HG03139 (cell line): Measurements from ENCODE around the gene FRMD4A.

Experiments used
- ATAC-seq: cut with Tn5 transposase; IDR thresholded peaks from one replicate; pipeline ENCODE4 v1.9.1; 2021; ENCODE audit not compliant: unreplicated experiment

Gene FRMD4A

DNA sequence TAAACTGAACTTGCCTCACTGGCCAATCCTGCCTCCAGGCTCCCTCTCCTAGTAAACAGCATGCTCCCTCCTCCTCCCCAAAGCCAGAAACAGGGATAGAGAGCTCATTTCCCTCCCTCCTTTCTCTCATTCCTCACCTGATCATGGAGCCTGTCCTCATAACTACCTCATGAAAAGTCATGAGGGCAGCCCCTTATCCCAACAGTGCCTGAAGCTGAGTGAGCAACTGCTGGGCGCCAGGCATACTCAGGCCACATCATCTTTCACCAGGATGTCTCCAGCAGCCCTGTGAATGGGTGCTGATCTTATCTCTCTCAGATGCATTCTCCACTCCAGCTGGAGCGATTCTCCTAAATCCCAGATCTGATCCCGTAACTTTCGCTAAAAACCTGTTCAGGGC is 436.8 kb downstream of the FRMD4A start:
- no peak for ATAC-seq

- no peak for ATAC-seq
These were observed 437.9 kb downstream of the FRMD4A start for GRCh38 chr10:13892871-13893270.

DNA sequence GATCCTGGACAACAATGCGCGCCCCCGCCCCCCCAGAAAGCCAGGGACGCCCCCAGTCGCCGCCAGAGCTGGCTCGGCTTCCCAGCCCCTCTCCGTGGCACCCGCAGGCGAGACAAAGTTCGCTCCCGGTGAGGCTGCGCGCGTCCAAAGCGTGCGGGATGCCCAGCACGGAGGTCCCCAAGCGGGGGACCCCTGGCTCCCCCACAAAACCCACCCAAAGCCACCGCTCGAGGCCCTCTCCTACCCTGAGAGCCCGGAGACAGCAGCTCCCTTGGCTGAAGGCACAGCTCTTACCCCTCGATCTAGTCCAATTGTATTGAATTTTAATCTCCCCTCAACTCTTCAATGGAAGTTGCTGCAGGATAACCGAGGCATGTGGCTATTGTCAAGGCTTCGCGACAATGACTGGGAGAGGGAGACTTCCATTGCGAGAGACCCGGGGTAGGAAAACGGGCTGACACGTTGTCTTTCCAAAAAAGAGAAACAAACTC is 438.7 kb downstream of the FRMD4A start:
- no peak for ATAC-seq

- no peak for ATAC-seq
These were observed 439.4 kb downstream of the FRMD4A start for GRCh38 chr10:13891128-13892000.

GRCh38 chr10:13890233-13891127 is 440.2 kb downstream of the FRMD4A start:
- ATAC-seq: no peak

DNA sequence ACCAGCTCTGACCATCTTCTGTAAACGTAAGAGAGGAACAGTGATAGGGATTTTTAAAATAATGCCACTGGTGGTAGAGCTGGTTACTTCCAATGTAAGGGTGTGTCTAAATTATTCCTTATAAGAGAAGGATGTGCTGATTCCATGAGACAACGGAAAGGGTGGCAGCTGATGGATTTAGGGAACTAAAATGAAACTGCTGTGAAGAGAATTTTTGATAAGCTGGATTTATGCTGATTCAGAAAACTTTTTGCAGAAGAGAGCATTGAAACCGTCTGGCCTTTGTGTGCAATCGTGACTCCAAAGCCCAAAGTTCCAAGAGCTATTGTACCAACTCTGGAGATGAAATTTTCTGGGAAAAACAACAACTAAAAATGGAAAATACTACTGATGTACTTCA is 443.0 kb downstream of the FRMD4A start:
- ATAC-seq: no peak

- no peak for ATAC-seq
These were observed 445.3 kb downstream of the FRMD4A start for GRCh38 chr10:13885238-13885990.

- no peak for ATAC-seq
These were observed 446.9 kb downstream of the FRMD4A start for GRCh38 chr10:13883636-13884444.

- ATAC-seq: no peak
These were observed 448.5 kb downstream of the FRMD4A start for GRCh38 chr10:13882119-13882711.

GRCh38 chr10:13880760-13881159 is 450.0 kb downstream of the FRMD4A start:
- no peak for ATAC-seq

GRCh38 chr10:13877154-13877909 is 453.4 kb downstream of the FRMD4A start:
- ATAC-seq: no peak

- ATAC-seq: no peak
These were observed 457.5 kb downstream of the FRMD4A start for GRCh38 chr10:13873196-13873595.

GRCh38 chr10:13872411-13872810 is 458.3 kb downstream of the FRMD4A start:
- ATAC-seq: no peak

- ATAC-seq: no peak
These were observed 458.9 kb downstream of the FRMD4A start for GRCh38 chr10:13871776-13872175.

GRCh38 chr10:13871011-13871410 is 459.7 kb downstream of the FRMD4A start:
- ATAC-seq: no peak

DNA sequence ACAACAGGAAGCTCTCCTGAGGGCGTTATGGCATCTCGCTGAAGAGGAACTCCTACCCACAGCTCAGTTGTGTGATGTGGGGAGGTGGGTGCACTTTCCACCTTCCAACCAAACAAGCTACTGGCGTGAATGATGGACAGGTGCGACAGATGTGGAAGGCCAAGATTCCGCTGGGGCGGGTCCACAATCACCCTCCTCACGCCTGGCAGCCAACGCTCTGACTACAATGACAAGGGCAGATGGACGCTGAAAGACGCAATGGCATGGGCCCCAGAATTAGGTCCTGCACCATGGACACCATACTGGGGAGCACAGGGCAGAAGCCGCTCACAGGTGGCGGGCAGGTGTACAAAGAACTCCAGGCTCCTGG is 461.4 kb downstream of the FRMD4A start:
- ATAC-seq: no peak

DNA sequence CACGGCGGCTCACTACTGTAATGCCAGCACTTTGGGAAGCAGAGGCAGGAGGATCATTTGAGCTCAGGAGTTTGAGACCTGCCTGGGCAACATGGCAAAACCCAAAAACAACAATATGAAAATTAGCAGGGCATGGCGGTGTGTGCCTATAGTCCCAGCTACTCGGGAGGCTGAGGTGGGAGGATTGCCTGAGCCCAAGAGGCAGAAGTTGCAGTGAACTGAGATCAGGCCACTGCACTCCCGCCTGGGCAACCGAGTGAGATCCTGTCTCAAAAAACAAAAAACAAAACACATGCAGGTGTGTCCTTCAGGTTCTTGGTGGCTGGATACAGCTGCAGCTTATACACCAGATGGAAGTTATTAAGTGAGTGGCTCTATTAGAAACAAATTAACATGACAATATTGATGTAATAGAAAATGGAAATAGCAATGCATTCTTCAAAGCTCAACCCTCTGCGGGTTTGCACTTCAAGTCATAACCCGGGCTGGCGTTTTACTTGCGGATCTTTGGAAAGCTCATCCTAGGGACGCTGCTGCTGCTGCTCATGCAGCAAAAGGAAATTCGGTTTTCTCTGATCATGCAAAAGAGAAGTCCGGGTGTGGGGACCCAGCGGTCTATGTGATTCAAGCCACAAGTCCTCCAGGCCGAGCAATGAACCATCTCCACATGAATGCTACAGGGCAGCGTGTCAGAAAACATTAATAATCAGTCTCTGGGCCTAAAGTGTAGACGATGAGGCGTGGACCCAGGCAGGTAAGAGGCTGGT is 462.0 kb downstream of the FRMD4A start:
- no peak for ATAC-seq

GRCh38 chr10:13867822-13868221 is 462.9 kb downstream of the FRMD4A start:
- no peak for ATAC-seq
